ENCODE measurements around the gene AOPEP.

DNA sequence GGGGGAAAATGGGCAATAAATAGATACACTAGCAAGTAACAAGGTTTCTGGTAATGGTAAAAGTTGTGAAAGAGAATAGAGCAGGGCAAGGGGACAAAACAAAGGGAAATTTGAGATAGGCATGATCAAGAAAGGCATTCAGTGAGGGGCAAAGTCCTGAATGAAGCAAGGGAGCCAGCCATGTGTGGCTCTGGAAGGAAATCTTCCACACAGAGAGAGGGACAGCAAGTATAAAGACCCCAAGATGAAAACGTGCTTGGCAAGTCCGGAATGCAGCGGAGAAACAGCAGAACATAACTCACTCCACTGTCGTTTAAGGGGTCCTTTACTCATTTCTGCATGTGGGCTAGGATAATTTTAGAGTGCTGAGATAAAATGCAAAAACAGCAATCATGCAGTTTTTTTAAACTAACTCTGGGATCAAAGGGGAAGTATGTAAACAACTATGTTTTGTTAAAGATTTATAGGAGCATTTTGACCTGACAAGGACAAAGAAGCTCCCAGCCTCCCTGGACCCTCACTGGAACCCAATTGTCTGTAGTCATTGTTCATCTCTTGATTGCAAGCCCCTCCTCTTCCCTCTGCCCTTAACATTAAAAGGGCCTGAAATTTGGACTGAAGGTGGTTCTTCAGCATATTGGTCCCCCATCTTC lies 22.9 kb upstream of the AOPEP start:
- TF ChIP-seq CTCF (IDR thresholded peaks at IDR 0.05 in 4 of 5, conservative IDR thresholded peaks at IDR 0.05 in 1 of 5) = no peak
- TF ChIP-seq POLR2A (IDR thresholded peaks at IDR 0.05) = no peak
